Measurements from ENCODE around the gene RBM44. TPM values are rescaled to one million over a fixed set of nuclear protein-coding genes. Genes with fewer than 3 reads are reported as not detected.

Gene RBM44
- total RNA-seq, 1 experiment from 2014 or later: 0.95 TPM

DNA sequence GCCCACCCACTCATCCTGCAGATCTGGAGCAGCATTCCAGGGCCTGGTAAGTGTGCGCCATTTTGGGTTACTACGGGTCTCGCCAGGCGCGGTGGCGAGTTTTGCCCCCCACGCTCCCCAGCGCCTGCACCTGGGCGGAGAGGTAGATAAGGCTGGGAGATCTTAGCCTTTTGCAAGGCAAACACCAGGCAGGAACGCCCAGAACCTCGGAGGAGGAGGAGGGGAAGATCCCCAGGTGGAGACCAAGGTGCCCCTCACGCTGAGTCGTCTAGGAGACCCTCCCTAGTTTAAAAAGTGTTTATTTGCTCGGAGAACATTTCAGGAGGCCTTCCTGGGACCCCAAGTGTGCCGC, 60.5 kb downstream of the RBM44 start:
- H3K27me3 ChIP-seq (replicated peaks; ENCODE audit: insufficient read depth, low read depth, low read length, poor library complexity): no peaks in the 10 kb centered on the region
- H3K27ac ChIP-seq (ENCODE audit: low read depth, low read length, poor library complexity, severe bottlenecking): peak overlapping the region; percentile 24
- POLR2A ChIA-PET (ENCODE audit: low non-redundant PET): interaction anchor here (0.6 kb wide), 1 partner anchor 13 kb away, joined by 3 read pairs; no protein-coding TSS in a partner anchor
- DNase-seq (ENCODE audit: low spot score): no peak
- peak overlapping the region; percentile 55 for H3K4me3 ChIP-seq (ENCODE audit: low read depth, low read length, poor library complexity, severe bottlenecking)
- no TSS peak for BruUV-seq (replicated peaks)
- peaks cover 4% of the 10 kb centered on the region for H3K4me1 ChIP-seq (ENCODE audit: insufficient read depth, low read length, poor library complexity, severe bottlenecking)
- intact Hi-C loops (cut with micrococcal nuclease; ENCODE audit: unreplicated experiment): loop anchor here (10.0 kb wide), 1 partner anchor 206 kb away; the partner anchor contains the start of gene SCLY
- H3K9me3 ChIP-seq (ENCODE audit: low read depth, low read length, poor library complexity, severe bottlenecking): no peaks in the 10 kb centered on the region
- CTCF ChIA-PET: interaction anchor here (0.6 kb wide), 1 partner anchor 312 kb away, joined by 4 read pairs; no protein-coding TSS in a partner anchor
- no peaks in the 10 kb centered on the region for H3K36me3 ChIP-seq (ENCODE audit: insufficient read depth, low read length, poor library complexity, severe bottlenecking)
- TF ChIP-seq EZH2 (IDR thresholded peaks at IDR 0.05; ENCODE audit: borderline replicate concordance, low read depth, low read length, poor library complexity, severe bottlenecking): no peak
- no peak for TF ChIP-seq CTCF (conservative IDR thresholded peaks at IDR 0.05; ENCODE audit: low read depth, low read length)

DNA sequence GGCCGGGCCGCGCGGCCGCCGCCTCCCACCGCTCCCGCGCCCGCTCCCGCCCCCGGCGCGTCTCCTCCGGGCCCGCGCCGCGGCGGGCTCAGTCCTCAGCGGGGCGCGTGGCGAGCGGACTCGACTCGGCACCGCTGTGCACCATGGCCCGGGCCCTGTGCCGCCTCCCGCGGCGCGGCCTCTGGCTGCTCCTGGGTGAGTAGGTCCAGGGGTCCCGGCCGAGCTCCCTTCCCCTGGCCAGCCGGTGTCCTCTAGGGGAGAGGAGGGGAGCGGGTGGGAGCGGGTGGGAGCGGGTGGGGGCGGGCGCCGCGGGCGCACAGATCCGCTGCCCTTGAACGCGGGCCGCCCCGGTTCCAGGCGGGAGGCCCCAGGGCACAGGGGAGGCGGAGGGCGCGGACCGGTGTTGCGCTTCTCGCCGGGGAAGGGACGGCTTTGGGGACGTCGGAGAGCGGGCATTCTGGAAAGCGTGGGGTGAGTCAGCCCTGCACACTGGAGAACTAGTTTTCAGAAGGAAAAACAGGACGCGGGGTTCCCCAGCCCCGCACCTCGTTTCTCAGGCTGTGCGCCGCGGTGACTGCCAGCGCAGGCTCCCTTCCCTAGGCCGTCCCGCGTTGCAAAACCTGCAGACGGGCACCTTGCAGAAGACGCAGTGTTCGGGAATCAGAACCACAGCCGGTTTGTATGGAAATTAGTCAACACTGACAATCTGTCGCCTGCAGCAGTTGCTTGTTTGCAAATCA, 61.1 kb downstream of the RBM44 start, which contains the start of gene RAMP1:
TSS of gene RAMP1 (plus strand) at position 91 of the 740 bp plus-strand sequence. CDS start at position 144, 53 bp downstream.
- no TSS peak for BruUV-seq (replicated peaks)
- intact Hi-C loops (cut with micrococcal nuclease; ENCODE audit: unreplicated experiment): loop anchor here (10.0 kb wide), 1 partner anchor 205 kb away; the partner anchor contains the start of gene SCLY
- TF ChIP-seq CTCF (conservative IDR thresholded peaks at IDR 0.05; ENCODE audit: low read depth, low read length) (no peak), EZH2 (IDR thresholded peaks at IDR 0.05; ENCODE audit: borderline replicate concordance, low read depth, low read length, poor library complexity, severe bottlenecking) (no peak)
- ChIA-PET POLR2A (ENCODE audit: low non-redundant PET) (no interaction called here), CTCF (no interaction called here)
- Histone ChIP-seq H3K27ac (ENCODE audit: low read depth, low read length, poor library complexity, severe bottlenecking) (peak within 1 kb of the TSS; percentile 62), H3K27me3 (replicated peaks; ENCODE audit: insufficient read depth, low read depth, low read length, poor library complexity) (no peaks in the 10 kb centered on the region), H3K4me3 (ENCODE audit: low read depth, low read length, poor library complexity, severe bottlenecking) (peak within 1 kb of the TSS; percentile 55), H3K9me3 (ENCODE audit: low read depth, low read length, poor library complexity, severe bottlenecking) (no peaks in the 10 kb centered on the region), H3K4me1 (ENCODE audit: insufficient read depth, low read length, poor library complexity, severe bottlenecking) (peaks cover 4% of the 10 kb centered on the region), H3K36me3 (ENCODE audit: insufficient read depth, low read length, poor library complexity, severe bottlenecking) (no peaks in the 10 kb centered on the region)
- peak; percentile 33 for DNase-seq (ENCODE audit: low spot score)

- POLR2A ChIA-PET (ENCODE audit: low non-redundant PET): no interaction called here
- TF ChIP-seq EZH2 (IDR thresholded peaks at IDR 0.05; ENCODE audit: borderline replicate concordance, low read depth, low read length, poor library complexity, severe bottlenecking) (no peak), CTCF (conservative IDR thresholded peaks at IDR 0.05; ENCODE audit: low read depth, low read length) (no peak)
- intact Hi-C loops (cut with micrococcal nuclease; ENCODE audit: unreplicated experiment): no loop called here
- no peak for DNase-seq (ENCODE audit: low spot score)
- peaks cover 4% of the 10 kb centered on the region for H3K4me1 ChIP-seq (ENCODE audit: insufficient read depth, low read length, poor library complexity, severe bottlenecking)
- no peak overlapping the region for H3K27ac ChIP-seq (ENCODE audit: low read depth, low read length, poor library complexity, severe bottlenecking)
- no peaks in the 10 kb centered on the region for H3K27me3 ChIP-seq (replicated peaks; ENCODE audit: insufficient read depth, low read depth, low read length, poor library complexity)
- BruUV-seq (replicated peaks): no TSS peak
- H3K9me3 ChIP-seq (ENCODE audit: low read depth, low read length, poor library complexity, severe bottlenecking): no peaks in the 10 kb centered on the region
- H3K4me3 ChIP-seq (ENCODE audit: low read depth, low read length, poor library complexity, severe bottlenecking): peak overlapping the region; percentile 55
- CTCF ChIA-PET: no interaction called here
- no peaks in the 10 kb centered on the region for H3K36me3 ChIP-seq (ENCODE audit: insufficient read depth, low read length, poor library complexity, severe bottlenecking)
These were observed 61.8 kb downstream of the RBM44 start for GRCh38 chr2:237860273-237860935.
